ENCODE data around the gene OR10J4. TPM values are rescaled to one million over a fixed set of nuclear protein-coding genes. Genes with fewer than 3 reads are reported as not detected.

Gene OR10J4
- total RNA-seq (not detected), polyA plus RNA-seq (ENCODE audit: insufficient read depth in 1 of 8, insufficient read length in 8 of 8, low replicate concordance in 1 of 8) (not detected)
- long read RNA-seq, donor 1: 0 reads
- long read RNA-seq, donor 2: 0 reads
- long read RNA-seq, donor 3: 0 reads
- long read RNA-seq, donor 4: 0 reads
- long read RNA-seq, donor 5: 0 reads
- long read RNA-seq, donor 6: 0 reads
- long read RNA-seq, donor 7: 0 reads
- long read RNA-seq, donor 8: 0 reads
- long read RNA-seq, donor 9: 0 reads
- long read RNA-seq, donor 10: 0 reads
- long read RNA-seq, donor 11: 0 reads

DNA sequence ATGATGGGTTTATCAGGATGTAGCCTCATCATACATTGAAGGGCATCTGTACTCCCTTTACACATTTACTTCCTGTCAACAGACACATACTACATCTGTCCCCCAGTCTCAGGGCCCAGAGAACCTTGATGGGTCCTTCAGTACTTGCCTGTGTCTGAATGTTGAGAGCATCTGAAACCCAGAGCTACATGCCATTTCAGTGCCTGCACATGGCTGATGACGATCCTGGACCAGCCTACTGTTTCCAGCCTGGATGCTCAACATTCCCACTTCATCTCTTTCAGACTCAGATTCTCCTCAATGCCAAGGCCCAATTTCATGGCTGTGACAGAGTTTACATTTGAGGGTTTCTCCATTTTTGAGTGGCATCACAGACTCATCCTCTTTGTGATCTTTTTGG, at the start of gene OR10J4:
Gene OR10J4, plus strand, starts transcription at position 301 of the 400 bp plus-strand sequence.
- H3K27me3 ChIP-seq (ENCODE audit: control insufficient read depth, insufficient read depth, low read length): no peaks in the 10 kb centered on the region
- H3K36me3 ChIP-seq (ENCODE audit: control insufficient read depth, insufficient read depth, low read length): no peaks in the 10 kb centered on the region
- H3K27ac ChIP-seq (ENCODE audit: low read length): no peak within 1 kb of the TSS
- DNase-seq: no peak
- WGBS (ENCODE audit: insufficient coverage): 88% methylated on average over 1 of the region's 1 CpG
- H3K9me3 ChIP-seq (replicated peaks; ENCODE audit: control insufficient read depth, low read depth, low read length): no peaks in the 10 kb centered on the region
- no peak within 1 kb of the TSS for H3K4me3 ChIP-seq (ENCODE audit: low read length)
- H3K4me1 ChIP-seq (ENCODE audit: control insufficient read depth, insufficient read depth, low read length): no peaks in the 10 kb centered on the region

- peaks cover 2% of the 10 kb centered on the region for H3K9me3 ChIP-seq (replicated peaks; ENCODE audit: control insufficient read depth, low read depth, low read length)
- no peak overlapping the region for H3K4me3 ChIP-seq (ENCODE audit: low read length)
- no peaks in the 10 kb centered on the region for H3K27me3 ChIP-seq (ENCODE audit: control insufficient read depth, insufficient read depth, low read length)
- H3K4me1 ChIP-seq (ENCODE audit: control insufficient read depth, insufficient read depth, low read length): no peaks in the 10 kb centered on the region
- no peak for DNase-seq
- H3K36me3 ChIP-seq (ENCODE audit: control insufficient read depth, insufficient read depth, low read length): no peaks in the 10 kb centered on the region
- no CpG with 5 or more reads among the region's 2 CpGs for WGBS (ENCODE audit: insufficient coverage)
- no peak overlapping the region for H3K27ac ChIP-seq (ENCODE audit: low read length)
Observed at GRCh38 chr1:159406821-159407220, 25.2 kb upstream of the OR10J4 start.

GRCh38 chr1:159408862-159409400, 23.1 kb upstream of the OR10J4 start:
- no peak overlapping the region for H3K4me3 ChIP-seq (ENCODE audit: low read length)
- H3K4me1 ChIP-seq (ENCODE audit: control insufficient read depth, insufficient read depth, low read length): no peaks in the 10 kb centered on the region
- DNase-seq: no peak
- WGBS (ENCODE audit: insufficient coverage): no CpG with 5 or more reads among the region's 6 CpGs
- no peaks in the 10 kb centered on the region for H3K36me3 ChIP-seq (ENCODE audit: control insufficient read depth, insufficient read depth, low read length)
- H3K27me3 ChIP-seq (ENCODE audit: control insufficient read depth, insufficient read depth, low read length): no peaks in the 10 kb centered on the region
- no peak overlapping the region for H3K27ac ChIP-seq (ENCODE audit: low read length)
- peaks cover 2% of the 10 kb centered on the region for H3K9me3 ChIP-seq (replicated peaks; ENCODE audit: control insufficient read depth, low read depth, low read length)

- Histone ChIP-seq H3K9me3 (replicated peaks; ENCODE audit: control insufficient read depth, low read depth, low read length) (peaks cover 23% of the 10 kb centered on the region), H3K4me1 (ENCODE audit: control insufficient read depth, insufficient read depth, low read length) (no peaks in the 10 kb centered on the region)
Observed at GRCh38 chr1:159421821-159422220, 10.2 kb upstream of the OR10J4 start.

GRCh38 chr1:159428536-159428935, 3.5 kb upstream of the OR10J4 start:
- 70% methylated on average over 3 of the region's 3 CpGs for WGBS (ENCODE audit: insufficient coverage)

More at GRCh38 chr1:159421821-159422220, 10.2 kb upstream of the OR10J4 start:
- no peak for DNase-seq
- Histone ChIP-seq H3K27ac (ENCODE audit: low read length) (no peak overlapping the region), H3K27me3 (ENCODE audit: control insufficient read depth, insufficient read depth, low read length) (no peaks in the 10 kb centered on the region), H3K36me3 (ENCODE audit: control insufficient read depth, insufficient read depth, low read length) (no peaks in the 10 kb centered on the region), H3K4me3 (ENCODE audit: low read length) (no peak overlapping the region)
- WGBS (ENCODE audit: insufficient coverage): 80% methylated on average over 7 of the region's 8 CpGs

DNA sequence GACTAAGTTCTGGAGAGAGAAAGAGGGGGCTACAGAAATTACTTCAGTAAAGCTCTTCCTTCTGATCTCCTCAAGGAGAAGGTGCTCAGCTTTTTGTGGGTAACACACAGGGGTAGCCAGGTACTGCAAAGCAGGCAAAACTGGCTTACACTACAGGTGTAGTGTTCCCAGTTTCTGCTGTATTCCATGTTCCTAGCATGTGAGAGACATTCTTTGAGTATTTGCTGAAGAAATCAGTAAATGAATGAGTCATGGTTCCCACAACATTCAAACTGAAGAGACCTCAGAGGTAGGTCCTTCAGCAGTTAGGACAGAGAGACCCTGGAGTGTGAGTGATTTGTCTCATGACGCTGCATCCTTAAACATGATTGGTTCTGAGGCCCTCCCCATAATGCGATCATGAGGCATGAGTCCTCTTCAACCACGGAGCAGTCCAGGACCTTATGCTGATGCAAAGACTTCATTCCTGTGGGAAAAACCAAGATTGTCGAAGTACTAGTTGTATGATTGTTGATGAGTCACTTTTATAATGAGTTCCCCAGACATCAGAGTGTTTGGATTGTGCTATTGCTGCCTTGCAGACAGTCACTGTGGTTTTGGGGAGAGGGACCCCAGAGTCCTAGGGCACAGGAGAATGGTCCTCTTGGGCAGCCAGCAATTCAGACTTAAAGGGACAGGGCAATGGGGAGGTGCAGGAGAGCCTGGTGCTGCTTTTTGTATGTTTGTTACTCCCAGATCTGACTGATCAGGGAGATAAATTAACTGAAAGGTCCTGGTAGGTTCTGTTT, 2.7 kb upstream of the OR10J4 start:
- H3K4me3 ChIP-seq (ENCODE audit: low read length): no peak overlapping the region
- H3K36me3 ChIP-seq (ENCODE audit: control insufficient read depth, insufficient read depth, low read length): no peaks in the 10 kb centered on the region
- DNase-seq: no peak
- H3K9me3 ChIP-seq (replicated peaks; ENCODE audit: control insufficient read depth, low read depth, low read length): no peaks in the 10 kb centered on the region
- WGBS (ENCODE audit: insufficient coverage): 93% methylated on average over 3 of the region's 4 CpGs
- no peaks in the 10 kb centered on the region for H3K27me3 ChIP-seq (ENCODE audit: control insufficient read depth, insufficient read depth, low read length)
- H3K4me1 ChIP-seq (ENCODE audit: control insufficient read depth, insufficient read depth, low read length): no peaks in the 10 kb centered on the region
- no peak overlapping the region for H3K27ac ChIP-seq (ENCODE audit: low read length)

More at GRCh38 chr1:159428536-159428935, 3.5 kb upstream of the OR10J4 start:
- Histone ChIP-seq H3K27me3 (ENCODE audit: control insufficient read depth, insufficient read depth, low read length) (no peaks in the 10 kb centered on the region), H3K4me3 (ENCODE audit: low read length) (no peak overlapping the region), H3K27ac (ENCODE audit: low read length) (no peak overlapping the region), H3K9me3 (replicated peaks; ENCODE audit: control insufficient read depth, low read depth, low read length) (no peaks in the 10 kb centered on the region), H3K4me1 (ENCODE audit: control insufficient read depth, insufficient read depth, low read length) (no peaks in the 10 kb centered on the region), H3K36me3 (ENCODE audit: control insufficient read depth, insufficient read depth, low read length) (no peaks in the 10 kb centered on the region)
- no peak for DNase-seq

DNA sequence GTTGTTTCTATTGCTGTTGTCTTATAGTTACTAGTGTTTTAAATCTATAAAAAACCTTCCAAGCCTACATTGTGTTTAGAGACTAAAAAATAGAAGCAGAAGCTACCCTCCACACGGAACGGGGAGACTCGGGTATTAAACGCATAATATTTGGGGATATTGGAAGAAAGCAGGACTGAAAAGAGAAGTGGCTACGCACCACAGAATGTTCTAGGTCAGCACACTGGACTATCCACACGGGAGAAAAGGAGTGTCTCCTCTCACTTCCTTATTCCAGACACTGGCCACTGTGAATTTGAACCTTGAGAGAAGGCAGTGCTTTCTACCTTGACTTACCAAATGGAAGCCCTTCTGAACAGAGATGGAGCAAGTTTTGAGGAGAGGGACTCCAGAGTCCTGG, 1.0 kb upstream of the OR10J4 start:
- no peak overlapping the region for H3K4me3 ChIP-seq (ENCODE audit: low read length)
- DNase-seq: peak; percentile 52
- H3K4me1 ChIP-seq (ENCODE audit: control insufficient read depth, insufficient read depth, low read length): no peaks in the 10 kb centered on the region
- H3K36me3 ChIP-seq (ENCODE audit: control insufficient read depth, insufficient read depth, low read length): no peaks in the 10 kb centered on the region
- WGBS (ENCODE audit: insufficient coverage): 82% methylated on average over 2 of the region's 6 CpGs
- no peaks in the 10 kb centered on the region for H3K9me3 ChIP-seq (replicated peaks; ENCODE audit: control insufficient read depth, low read depth, low read length)
- no peak overlapping the region for H3K27ac ChIP-seq (ENCODE audit: low read length)
- no peaks in the 10 kb centered on the region for H3K27me3 ChIP-seq (ENCODE audit: control insufficient read depth, insufficient read depth, low read length)

DNA sequence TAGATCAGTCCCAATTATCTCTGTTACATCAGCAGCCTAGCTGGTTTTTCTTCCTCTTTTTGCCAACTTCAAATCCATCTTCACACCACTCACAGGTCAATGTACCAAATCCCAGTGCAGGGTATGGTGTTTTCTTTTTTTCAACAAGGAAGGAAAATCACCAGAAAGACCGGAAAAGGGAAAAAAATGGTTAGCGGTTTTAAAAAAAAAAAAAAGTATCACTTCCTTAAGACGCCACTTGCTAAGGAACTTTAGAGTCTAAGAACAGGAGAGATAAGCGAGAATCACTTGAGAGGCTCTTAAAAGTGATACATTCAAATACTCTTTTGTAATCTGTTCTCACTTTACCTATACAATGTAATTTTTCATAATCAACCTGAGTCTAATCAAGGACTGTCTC, 4.5 kb downstream of the OR10J4 start:
- no peaks in the 10 kb centered on the region for H3K36me3 ChIP-seq (ENCODE audit: control insufficient read depth, insufficient read depth, low read length)
- H3K9me3 ChIP-seq (replicated peaks; ENCODE audit: control insufficient read depth, low read depth, low read length): no peaks in the 10 kb centered on the region
- no peak overlapping the region for H3K27ac ChIP-seq (ENCODE audit: low read length)
- H3K4me1 ChIP-seq (ENCODE audit: control insufficient read depth, insufficient read depth, low read length): no peaks in the 10 kb centered on the region
- H3K27me3 ChIP-seq (ENCODE audit: control insufficient read depth, insufficient read depth, low read length): no peaks in the 10 kb centered on the region
- H3K4me3 ChIP-seq (ENCODE audit: low read length): no peak overlapping the region
- WGBS (ENCODE audit: insufficient coverage): no CpG with 5 or more reads among the region's 4 CpGs
- DNase-seq: peak; percentile 49

DNA sequence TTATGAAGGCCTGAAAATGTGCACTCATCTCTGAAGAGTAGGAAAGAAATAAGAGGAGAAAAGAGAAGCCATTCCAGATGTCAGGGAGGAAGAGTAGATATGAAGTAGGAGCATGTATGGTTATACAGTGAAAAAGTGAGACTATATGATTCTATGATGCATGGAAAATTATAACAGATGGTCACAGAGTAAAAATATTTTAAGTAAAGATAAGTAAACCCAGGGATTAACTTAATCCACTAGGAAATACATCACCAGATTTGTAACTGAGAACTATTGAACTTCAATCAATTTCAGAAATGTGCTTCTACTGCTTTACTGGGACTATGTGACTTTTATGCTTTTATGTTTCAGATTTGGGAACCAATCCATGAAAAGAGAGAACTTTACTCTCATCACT, 7.4 kb downstream of the OR10J4 start, which contains the start of gene OR10J1:
Gene OR10J1, plus strand, starts transcription at position 301 of the 400 bp plus-strand sequence. Its CDS starts 70 bp downstream, at position 371.
- Histone ChIP-seq H3K27me3 (ENCODE audit: control insufficient read depth, insufficient read depth, low read length) (no peaks in the 10 kb centered on the region), H3K27ac (ENCODE audit: low read length) (no peak within 1 kb of the TSS), H3K9me3 (replicated peaks; ENCODE audit: control insufficient read depth, low read depth, low read length) (no peaks in the 10 kb centered on the region), H3K4me1 (ENCODE audit: control insufficient read depth, insufficient read depth, low read length) (no peaks in the 10 kb centered on the region), H3K36me3 (ENCODE audit: control insufficient read depth, insufficient read depth, low read length) (no peaks in the 10 kb centered on the region), H3K4me3 (ENCODE audit: low read length) (no peak within 1 kb of the TSS)
- no peak for DNase-seq

GRCh38 chr1:159441360-159441759, 9.4 kb downstream of the OR10J4 start:
- H3K36me3 ChIP-seq (ENCODE audit: control insufficient read depth, insufficient read depth, low read length): no peaks in the 10 kb centered on the region
- no peaks in the 10 kb centered on the region for H3K9me3 ChIP-seq (replicated peaks; ENCODE audit: control insufficient read depth, low read depth, low read length)
- no peak overlapping the region for H3K4me3 ChIP-seq (ENCODE audit: low read length)
- H3K4me1 ChIP-seq (ENCODE audit: control insufficient read depth, insufficient read depth, low read length): no peaks in the 10 kb centered on the region
- H3K27me3 ChIP-seq (ENCODE audit: control insufficient read depth, insufficient read depth, low read length): no peaks in the 10 kb centered on the region
- DNase-seq: peak; percentile 16
- H3K27ac ChIP-seq (ENCODE audit: low read length): no peak overlapping the region
